Omental fat pad (tissue), 4 donors: ENCODE measurements around the gene CDC42BPG. TPM values are rescaled to one million over a fixed set of nuclear protein-coding genes. Genes with fewer than 3 reads are reported as not detected.

ENCODE experiments used
- ATAC-seq: fragments of 150-250 bp; one replicate; pipeline ENCODE4 v1.9.1; 2016; ENCODE audit warnings: mild to moderate bottlenecking, moderate library complexity; ENCODE audit not compliant: low FRiP score
- DNase-seq: peaks from one replicate; pipeline ENCODE4 v3.0.0-alpha.2; 2019; ENCODE audit warnings: low spot score
- CTCF ChIP-seq, 3 donors: fragments of 450-650 bp; IDR thresholded peaks; one replicate each; pipeline ENCODE4 v1.5.1; 2016 to 2017; ENCODE audit warnings: antibody characterized with exemption in 3 of 3, mild to moderate bottlenecking in 3 of 3, moderate library complexity in 2 of 3
- total RNA-seq, 4 donors: library from RNA; depleted of rRNA; stranded (reverse); fragments of >200 nt; gene quantifications; one replicate each; pipeline ENCODE4 v1.1.0, GENCODE V29; 2016

CDC42BPG gene
- total RNA-seq, 4 donors from 2014 or later, result 0.19 to 0.48 (median 0.42) TPM

- DNase-seq (no peak), ATAC-seq (no peak)
- no peak for TF ChIP-seq CTCF (IDR thresholded peaks at IDR 0.05)
Measured at GRCh38 chr11:64794526-64794925, 49.9 kb downstream of the CDC42BPG start.

- DNase-seq (no peak), ATAC-seq (no peak)
- TF ChIP-seq CTCF (IDR thresholded peaks at IDR 0.05), result no peak
Measured at GRCh38 chr11:64793271-64794160, 50.9 kb downstream of the CDC42BPG start.

GRCh38 chr11:64792482-64792881, 52.0 kb downstream of the CDC42BPG start:
- DNase-seq, result no peak
- ATAC-seq, result no peak

GRCh38 chr11:64791781-64792291, 52.6 kb downstream of the CDC42BPG start:
- ATAC-seq (no peak), DNase-seq (no peak)
- TF ChIP-seq CTCF (IDR thresholded peaks at IDR 0.05), result no peak

More at GRCh38 chr11:64792482-64792881, 52.0 kb downstream of the CDC42BPG start:
- TF ChIP-seq CTCF (IDR thresholded peaks at IDR 0.05), result no peak

GRCh38 chr11:64790205-64791095, 54.0 kb downstream of the CDC42BPG start:
- DNase-seq, result no peak

More at GRCh38 chr11:64790205-64791095, 54.0 kb downstream of the CDC42BPG start:
- TF ChIP-seq CTCF (IDR thresholded peaks at IDR 0.05), result no peak
- ATAC-seq, result no peak
